Upper lobe of left lung (tissue), 6 donors: ENCODE measurements around the gene FCRL6. TPM values are rescaled to one million over a fixed set of nuclear protein-coding genes. Genes with fewer than 3 reads are reported as not detected.

Experiments
- ATAC-seq, 2 donors: fragments of 200-7000 bp; cut with Tn5 transposase; one replicate each; pipeline ENCODE4 v1.9.1; 2022; ENCODE audit warnings: mild to moderate bottlenecking in 2 of 2, moderate library complexity in 2 of 2; ENCODE audit not compliant: low FRiP score in 2 of 2
- DNase-seq, 2 donors: peaks; one replicate each; pipeline ENCODE4 v3.0.0-alpha.2; 2019 to 2020
- H3K27ac ChIP-seq, 4 donors: fragments of 200-600 bp; sonication (generic); one replicate each; pipeline ENCODE4 v1.5.1; 2016 to 2019
- H3K27me3 ChIP-seq, 4 donors: fragments of 200-600 bp; sonication (generic); one replicate each; pipeline ENCODE4 v1.5.1; 2017 to 2019
- H3K36me3 ChIP-seq, 4 donors: fragments of 200-600 bp; sonication (generic); one replicate each; pipeline ENCODE4 v1.5.1; 2016 to 2019
- H3K4me1 ChIP-seq, 4 donors: fragments of 200-600 bp; sonication (generic); one replicate each; pipeline ENCODE4 v1.5.1; 2018 to 2019
- H3K4me3 ChIP-seq, 4 donors: fragments of 200-600 bp; sonication (generic); one replicate each; pipeline ENCODE4 v1.5.1; 2017 to 2019; ENCODE audit warnings: mild to moderate bottlenecking in 2 of 4, moderate library complexity in 1 of 4
- H3K9me3 ChIP-seq, 4 donors: fragments of 200-600 bp; sonication (generic); one replicate each; pipeline ENCODE4 v1.5.1; 2018 to 2019
- EP300 ChIP-seq, 4 donors: sonication (generic); formaldehyde crosslinking; IDR thresholded peaks; one replicate each; pipeline ENCODE4 v1.5.1; 2017; ENCODE audit warnings: antibody characterized with exemption in 4 of 4, control low read depth in 2 of 4
- POLR2A ChIP-seq, 4 donors: fragments of 450-650 bp; IDR thresholded peaks; one replicate each; pipeline ENCODE4 v1.5.1; 2016 to 2017; ENCODE audit warnings: antibody characterized with exemption in 4 of 4, mild to moderate bottlenecking in 2 of 4
- POLR2AphosphoS5 ChIP-seq, 2 donors: sonication (generic); formaldehyde crosslinking; IDR thresholded peaks; one replicate each; pipeline ENCODE4 v1.5.1; 2017; ENCODE audit warnings: antibody characterized with exemption in 2 of 2
- WGBS, 2 donors: methylation state at CpG; one replicate each; pipeline ENCODE4 v1.1.5; 2017 to 2018; 5-methylcytosine and 5-hydroxymethylcytosine counted together
- total RNA-seq, 6 donors: library from RNA; depleted of rRNA in 4 of 6; stranded (reverse); fragments of >200 nt in 4 of 6; gene quantifications; one replicate each; pipeline versions ENCODE4 v1.1.0 to v1.2.1, GENCODE V29; 2016 to 2021
- TF ChIP-seq, protein P1 (sequence below), 6 experiments: fragments of 450-650 bp in 4 of 6; fragments of 200-600 bp in 2 of 6; sonication (generic) in 2 of 6; IDR thresholded peaks; one replicate each; pipeline ENCODE4 v1.5.1; 2016 to 2019; ENCODE audit warnings: antibody characterized with exemption in 6 of 6
- donor health status: DM: no; HTN: no; CAD: no; lungs with moderate emphysema.
- donor health status: DM: no; HTN: yes; CAD: no; lungs with severe emphysema.

FCRL6 gene
- total RNA-seq, 6 donors from 2014 or later = 1.8 to 5.2 (median 3.0) TPM

DNA sequence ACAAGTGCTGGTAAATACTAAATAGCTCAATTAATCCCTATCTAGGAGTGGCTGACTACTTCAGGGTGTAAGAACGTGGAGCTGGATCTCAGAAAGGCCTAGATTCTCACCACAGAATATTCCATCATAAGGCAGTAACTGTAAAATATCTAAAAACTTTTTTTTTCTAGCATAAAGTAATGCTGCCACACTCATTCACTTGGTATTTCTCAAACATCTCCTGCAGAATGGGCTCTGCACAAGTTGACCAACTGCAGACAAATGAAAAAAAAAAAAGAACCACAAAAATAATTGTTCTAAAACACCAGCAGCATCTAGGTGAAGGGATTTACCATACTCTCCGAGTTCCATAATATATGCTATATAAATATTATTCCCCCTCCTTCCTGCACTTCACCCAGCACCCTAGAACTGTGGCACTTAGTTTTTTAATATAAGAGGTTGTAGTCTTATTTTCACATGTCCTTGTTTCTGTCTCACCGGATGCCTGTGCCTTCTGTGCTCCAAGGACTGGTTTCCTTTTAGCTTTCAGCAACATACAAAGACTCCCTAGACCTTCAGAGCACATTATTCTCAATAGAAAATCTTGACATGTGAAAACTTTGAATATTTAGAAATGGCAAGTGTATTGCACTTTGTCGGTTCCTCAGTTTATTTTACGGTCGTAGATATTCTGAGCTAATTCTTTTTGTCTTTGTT is 51.4 kb downstream of the FCRL6 start:
- ATAC-seq (no peak), DNase-seq (no peak)
- TF ChIP-seq POLR2AphosphoS5 (IDR thresholded peaks at IDR 0.05) (no peak), EP300 (IDR thresholded peaks at IDR 0.05) (no peak), POLR2A (IDR thresholded peaks at IDR 0.05) (no peak)
- TF ChIP-seq, protein P1, sequence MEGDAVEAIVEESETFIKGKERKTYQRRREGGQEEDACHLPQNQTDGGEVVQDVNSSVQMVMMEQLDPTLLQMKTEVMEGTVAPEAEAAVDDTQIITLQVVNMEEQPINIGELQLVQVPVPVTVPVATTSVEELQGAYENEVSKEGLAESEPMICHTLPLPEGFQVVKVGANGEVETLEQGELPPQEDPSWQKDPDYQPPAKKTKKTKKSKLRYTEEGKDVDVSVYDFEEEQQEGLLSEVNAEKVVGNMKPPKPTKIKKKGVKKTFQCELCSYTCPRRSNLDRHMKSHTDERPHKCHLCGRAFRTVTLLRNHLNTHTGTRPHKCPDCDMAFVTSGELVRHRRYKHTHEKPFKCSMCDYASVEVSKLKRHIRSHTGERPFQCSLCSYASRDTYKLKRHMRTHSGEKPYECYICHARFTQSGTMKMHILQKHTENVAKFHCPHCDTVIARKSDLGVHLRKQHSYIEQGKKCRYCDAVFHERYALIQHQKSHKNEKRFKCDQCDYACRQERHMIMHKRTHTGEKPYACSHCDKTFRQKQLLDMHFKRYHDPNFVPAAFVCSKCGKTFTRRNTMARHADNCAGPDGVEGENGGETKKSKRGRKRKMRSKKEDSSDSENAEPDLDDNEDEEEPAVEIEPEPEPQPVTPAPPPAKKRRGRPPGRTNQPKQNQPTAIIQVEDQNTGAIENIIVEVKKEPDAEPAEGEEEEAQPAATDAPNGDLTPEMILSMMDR (IDR thresholded peaks at IDR 0.05) = no peak
- no peaks in the 10 kb centered on the region for H3K36me3 ChIP-seq
- WGBS, 2 donors = 21 to 22% methylated on average over 6 of the region's 6 CpGs
- no peaks in the 10 kb centered on the region for H3K9me3 ChIP-seq
- peak overlapping the region; percentile 94 to 97 (median 96) for H3K27ac ChIP-seq
- no peaks in the 10 kb centered on the region for H3K27me3 ChIP-seq
- H3K4me1 ChIP-seq = peaks cover 14 to 22% (median 19%) of the 10 kb centered on the region in 4 donors
- H3K4me3 ChIP-seq = peak overlapping the region in 3 of 4 donors; percentile 67 to 89 (median 83)

DNA sequence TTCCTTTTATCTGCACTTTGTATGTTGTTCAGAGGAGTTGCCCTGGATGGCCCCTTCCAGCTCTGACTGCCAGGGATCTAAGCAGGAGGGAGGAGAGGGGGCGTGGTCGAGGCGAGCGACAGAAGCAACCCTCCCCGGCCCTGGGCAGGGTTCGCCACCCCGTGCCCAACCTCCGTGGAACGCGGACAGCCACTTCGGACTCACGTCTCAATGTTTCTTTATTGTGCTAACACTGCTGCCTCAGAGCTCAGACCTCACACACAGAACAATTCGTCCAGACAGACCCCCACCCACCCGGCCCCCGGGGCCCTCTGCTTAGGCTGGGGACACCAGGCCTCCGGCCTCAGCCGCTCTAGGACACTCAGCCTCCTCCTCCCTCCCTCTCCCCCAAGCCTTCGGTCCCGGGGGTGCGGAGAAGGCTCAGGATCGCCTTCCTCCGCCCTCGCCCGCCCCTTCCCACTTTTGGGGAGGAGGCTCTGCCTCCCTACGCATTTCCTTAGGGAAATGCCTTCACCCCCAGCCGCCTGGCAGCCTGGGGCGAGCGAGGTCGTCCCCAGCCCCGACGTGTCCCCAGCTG is 52.0 kb downstream of the FCRL6 start:
- no peak for TF ChIP-seq POLR2AphosphoS5 (IDR thresholded peaks at IDR 0.05)
- no peak for TF ChIP-seq EP300 (IDR thresholded peaks at IDR 0.05)
- TF ChIP-seq, protein P1 (IDR thresholded peaks at IDR 0.05) = no peak
- no peak for TF ChIP-seq POLR2A (IDR thresholded peaks at IDR 0.05)

DNA sequence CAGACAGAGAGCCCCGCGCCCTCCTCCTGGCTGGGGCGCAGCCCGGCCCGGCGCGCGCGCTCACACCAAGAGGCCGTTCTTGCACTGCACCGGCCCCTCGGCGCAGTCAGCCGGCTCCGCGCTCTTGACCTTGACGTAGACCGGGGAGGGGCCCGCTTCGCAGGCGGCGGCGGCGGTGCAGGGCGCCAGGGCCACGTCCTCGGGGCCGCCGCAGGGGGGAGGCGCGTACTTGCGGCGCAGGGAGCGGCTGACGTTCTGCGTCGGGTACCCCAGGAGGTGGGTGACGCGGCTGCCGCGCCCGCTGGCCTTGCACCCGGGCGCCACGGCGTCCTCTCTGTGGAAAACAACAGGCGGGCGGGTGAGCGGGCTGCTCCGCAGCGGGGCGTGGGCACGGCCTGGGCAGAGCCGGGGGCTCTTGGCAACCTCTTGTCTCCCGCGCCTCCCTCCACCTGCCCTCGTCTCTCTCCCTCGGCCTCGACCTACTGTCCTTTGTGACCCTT is 52.6 kb downstream of the FCRL6 start:
- H3K4me1 ChIP-seq = peaks cover 13 to 22% (median 19%) of the 10 kb centered on the region in 4 donors
- H3K27ac ChIP-seq = peak overlapping the region; percentile 94 to 97 (median 96)
- WGBS, 2 donors = 0% methylated on average over 8 to 27 of the region's 59 CpGs
- H3K4me3 ChIP-seq = peak overlapping the region; percentile 67 to 89 (median 80)
- TF ChIP-seq POLR2A (IDR thresholded peaks at IDR 0.05) = peak in 3 of 4 donors; percentile 77 to 97 (median 88)
- TF ChIP-seq, protein P1 (IDR thresholded peaks at IDR 0.05) = peak in 4 of 6 experiments; percentile 24 to 70 (median 60)
- TF ChIP-seq EP300 (IDR thresholded peaks at IDR 0.05) = peak in 1 of 4 donors; percentile 33
- TF ChIP-seq POLR2AphosphoS5 (IDR thresholded peaks at IDR 0.05) = peak; percentile 60 to 88
- ATAC-seq (peak; percentile 95 to 98), DNase-seq (peak; percentile 89 to 97)
- no peaks in the 10 kb centered on the region for H3K36me3 ChIP-seq
- no peaks in the 10 kb centered on the region for H3K27me3 ChIP-seq
- no peaks in the 10 kb centered on the region for H3K9me3 ChIP-seq

More for the DNA sequence above, 52.0 kb downstream of the FCRL6 start:
- Histone ChIP-seq H3K27ac (peak overlapping the region; percentile 94 to 97 (median 96)), H3K4me1 (peaks cover 14 to 22% (median 19%) of the 10 kb centered on the region in 4 donors), H3K27me3 (no peaks in the 10 kb centered on the region), H3K36me3 (no peaks in the 10 kb centered on the region), H3K9me3 (no peaks in the 10 kb centered on the region), H3K4me3 (peak overlapping the region; percentile 67 to 89 (median 80))
- 0 to 3% methylated on average over 23 to 27 of the region's 31 CpGs for WGBS, 2 donors
- DNase-seq (peak; percentile 86 to 90), ATAC-seq (peak; percentile 75 to 84)

DNA sequence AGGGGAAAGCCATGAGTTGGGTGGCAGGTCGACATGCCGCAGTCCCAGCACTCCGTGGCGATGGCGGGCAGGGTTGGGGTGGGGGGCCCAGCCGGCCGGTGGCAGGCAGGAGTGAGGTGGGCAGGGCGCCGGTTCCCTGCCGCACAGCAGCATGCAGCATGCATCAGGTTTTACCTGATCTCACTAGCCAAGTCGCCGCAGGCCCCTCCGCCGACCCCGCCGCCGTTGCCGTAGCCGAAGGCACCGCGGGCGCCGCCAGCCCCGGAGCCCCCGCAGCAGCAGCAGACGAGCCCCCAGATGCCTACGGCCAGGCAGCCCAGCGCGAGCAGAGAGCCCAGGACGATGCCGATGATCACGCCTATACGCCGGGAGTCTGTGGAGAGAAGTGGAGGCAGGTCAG is 53.5 kb downstream of the FCRL6 start:
- peak overlapping the region in 3 of 4 donors; percentile 94 to 97 (median 97) for H3K27ac ChIP-seq
- peaks cover 10 to 22% (median 19%) of the 10 kb centered on the region in 4 donors for H3K4me1 ChIP-seq
- H3K9me3 ChIP-seq = no peaks in the 10 kb centered on the region
- TF ChIP-seq POLR2A (IDR thresholded peaks at IDR 0.05) (no peak), EP300 (IDR thresholded peaks at IDR 0.05) (no peak), POLR2AphosphoS5 (IDR thresholded peaks at IDR 0.05) (no peak)
- TF ChIP-seq, protein P1 (IDR thresholded peaks at IDR 0.05) = no peak
- 75 to 88% methylated on average over 12 to 34 of the region's 34 CpGs for WGBS, 2 donors
- ATAC-seq (no peak), DNase-seq (peak in 1 of 2 donors; percentile 87)
- H3K27me3 ChIP-seq = no peaks in the 10 kb centered on the region
- H3K36me3 ChIP-seq = no peaks in the 10 kb centered on the region
- peak overlapping the region in 1 of 4 donors; percentile 89 for H3K4me3 ChIP-seq
